PC-3 (cell line): Measurements from ENCODE around the gene ADAMTS6.

Experiments used
- CTCF ChIP-seq: fragments of 300-600 bp; sonication (generic); conservative IDR thresholded peaks from 2 replicates; pipeline ENCODE4 v1.5.1; 2017; ENCODE audit warnings: antibody characterized with exemption, low read depth, mild to moderate bottlenecking, low read length
- EZH2 ChIP-seq: fragments of 300-600 bp; sonication (generic); IDR thresholded peaks from one replicate; pipeline ENCODE4 v1.6.1; 2017; ENCODE audit warnings: antibody characterized with exemption, mild to moderate bottlenecking, low read length; ENCODE audit not compliant: unreplicated experiment
- EZH2phosphoT487 ChIP-seq: fragments of 300-600 bp; sonication (generic); IDR thresholded peaks from 2 replicates; pipeline ENCODE4 v1.6.1; 2018; ENCODE audit warnings: mild to moderate bottlenecking, antibody characterized with exemption, low read length, borderline replicate concordance

- TF ChIP-seq CTCF (no peak), EZH2 (no peak), EZH2phosphoT487 (no peak)
Observed at GRCh38 chr5:65489119-65489518, 7.4 kb upstream of the ADAMTS6 start.
